H9 (cell line): Measurements from ENCODE around the gene PHTF1. TPM values are rescaled to one million over a fixed set of nuclear protein-coding genes. Genes with fewer than 3 reads are reported as not detected.

Experiments
- DNase-seq: peaks from one replicate; pipeline ENCODE4 v3.0.0-alpha.2; 2017
- H2AFZ ChIP-seq: one replicate; pipeline ENCODE4 v1.6.1; 2013; ENCODE audit warnings: mild to moderate bottlenecking, low read length, control low read depth, moderate library complexity
- H2AK5ac ChIP-seq: 2 replicates; pipeline ENCODE4 v1.6.1; 2013; ENCODE audit warnings: low read length, control low read depth, mixed read lengths; ENCODE audit not compliant: insufficient read length
- H2BK120ac ChIP-seq: one replicate; pipeline ENCODE4 v1.6.1; 2013; ENCODE audit warnings: low read depth, mild to moderate bottlenecking, low read length, control low read depth, inconsistent platforms; ENCODE audit not compliant: poor library complexity, severe bottlenecking
- H2BK12ac ChIP-seq: 2 replicates; pipeline ENCODE4 v1.6.1; 2013; ENCODE audit warnings: low read length, control low read depth, mixed read lengths, low read depth; ENCODE audit not compliant: insufficient read length
- H2BK15ac ChIP-seq: 2 replicates; pipeline ENCODE4 v1.6.1; 2013; ENCODE audit warnings: low read depth, low read length, control low read depth
- H2BK20ac ChIP-seq: one replicate; pipeline ENCODE4 v1.6.1; 2013; ENCODE audit warnings: low read depth, mild to moderate bottlenecking, low read length, control low read depth, inconsistent platforms; ENCODE audit not compliant: poor library complexity, severe bottlenecking
- H2BK5ac ChIP-seq: 2 replicates; pipeline ENCODE4 v1.6.1; 2013; ENCODE audit warnings: low read length, control low read depth, mixed read lengths; ENCODE audit not compliant: insufficient read length
- H3K14ac ChIP-seq: 2 replicates; pipeline ENCODE4 v1.6.1; 2013; ENCODE audit warnings: low read length, control low read depth; ENCODE audit not compliant: insufficient read depth
- H3K18ac ChIP-seq: 2 replicates; pipeline ENCODE4 v1.6.1; 2013; ENCODE audit warnings: low read depth, mild to moderate bottlenecking, mixed read lengths, low read length, control low read depth; ENCODE audit not compliant: insufficient read length
- H3K23ac ChIP-seq: 2 replicates; pipeline ENCODE4 v1.6.1; 2013; ENCODE audit warnings: low read length, control low read depth, mixed read lengths, low read depth; ENCODE audit not compliant: insufficient read length
- H3K23me2 ChIP-seq: 2 replicates; pipeline ENCODE4 v1.6.1; 2013; ENCODE audit warnings: low read depth, mild to moderate bottlenecking, mixed read lengths, low read length, control low read depth; ENCODE audit not compliant: insufficient read length, poor library complexity, severe bottlenecking
- H3K27ac ChIP-seq: 2 replicates; pipeline ENCODE4 v1.5.1; 2013; ENCODE audit warnings: low read length, control low read depth, mixed read lengths, low read depth; ENCODE audit not compliant: insufficient read length
- H3K27me3 ChIP-seq: 2 replicates; pipeline ENCODE4 v1.6.1; 2013; ENCODE audit warnings: low read length, control low read depth, inconsistent platforms; ENCODE audit not compliant: insufficient read depth
- H3K4ac ChIP-seq: 2 replicates; pipeline ENCODE4 v1.6.1; 2013; ENCODE audit warnings: low read depth, mild to moderate bottlenecking, control low read depth, inconsistent platforms, low read length, moderate library complexity
- H3K4me1 ChIP-seq: 2 replicates; pipeline ENCODE4 v1.6.1; 2013; ENCODE audit warnings: low read length, control low read depth, inconsistent platforms; ENCODE audit not compliant: insufficient read depth
- H3K4me2 ChIP-seq: 2 replicates; pipeline ENCODE4 v1.6.1; 2013; ENCODE audit warnings: low read length, control low read depth, mixed read lengths; ENCODE audit not compliant: insufficient read length, insufficient read depth
- H3K56ac ChIP-seq: 2 replicates; pipeline ENCODE4 v1.6.1; 2013; ENCODE audit warnings: low read depth, mild to moderate bottlenecking, mixed read lengths, low read length, control low read depth; ENCODE audit not compliant: insufficient read length
- H3K79me1 ChIP-seq: 2 replicates; pipeline ENCODE4 v1.6.1; 2013; ENCODE audit warnings: low read depth, mild to moderate bottlenecking, moderate library complexity, low read length, control low read depth, inconsistent platforms; ENCODE audit not compliant: insufficient read depth, poor library complexity, severe bottlenecking
- H3K79me2 ChIP-seq: 2 replicates; pipeline ENCODE4 v1.6.1; 2013; ENCODE audit warnings: low read length, control low read depth, inconsistent platforms; ENCODE audit not compliant: insufficient read depth
- H3K9ac ChIP-seq: 2 replicates; pipeline ENCODE4 v1.6.1; 2013; ENCODE audit warnings: low read length, control low read depth, mixed read lengths; ENCODE audit not compliant: insufficient read length; ENCODE audit errors: extremely low read depth
- H3K9me3 ChIP-seq: one replicate; pipeline ENCODE4 v1.6.1; 2013; ENCODE audit warnings: low read depth, low read length, inconsistent platforms; ENCODE audit not compliant: control insufficient read depth
- H3T11ph ChIP-seq: one replicate; pipeline ENCODE4 v1.6.1; 2013; ENCODE audit warnings: mild to moderate bottlenecking, low read length, control low read depth, inconsistent platforms
- H4K20me1 ChIP-seq: one replicate; pipeline ENCODE4 v1.6.1; 2013; ENCODE audit not compliant: control insufficient read depth, insufficient read length, insufficient read depth
- H4K5ac ChIP-seq: 2 replicates; pipeline ENCODE4 v1.6.1; 2013; ENCODE audit warnings: low read depth, mild to moderate bottlenecking, mixed read lengths, low read length, control low read depth; ENCODE audit not compliant: insufficient read length
- H4K8ac ChIP-seq: replicated peaks from 2 replicates; pipeline ENCODE4 v1.6.1; 2013; ENCODE audit warnings: low read length, control low read depth, mixed read lengths, low read depth; ENCODE audit not compliant: insufficient read length
- H4K91ac ChIP-seq: 2 replicates; pipeline ENCODE4 v1.6.1; 2013; ENCODE audit warnings: low read depth, mild to moderate bottlenecking, moderate library complexity, mixed read lengths, low read length, control low read depth; ENCODE audit not compliant: insufficient read length
- H3K27ac Mint-ChIP-seq, 3 experiments: 2 replicates in 2 of 3; 3 replicates in 1 of 3; pipeline ENCODE4 v1.8.0; 2020 to 2021; ENCODE audit warnings: mixed read lengths in 3 of 3, mild to moderate bottlenecking in 1 of 3, moderate library complexity in 1 of 3
- H3K27me3 Mint-ChIP-seq: 2 replicates; pipeline ENCODE4 v1.8.0; 2021; ENCODE audit warnings: low read depth, mild to moderate bottlenecking, moderate library complexity, mixed read lengths
- H3K36me3 Mint-ChIP-seq, 3 experiments: 2 replicates in 2 of 3; 3 replicates in 1 of 3; pipeline ENCODE4 v1.8.0; 2020 to 2021; ENCODE audit warnings: low read depth in 3 of 3, mixed read lengths in 3 of 3; ENCODE audit not compliant: insufficient read depth in 1 of 3
- H3K4me1 Mint-ChIP-seq, 2 experiments: 2 replicates each; pipeline ENCODE4 v1.8.0; 2020; ENCODE audit warnings: mixed read lengths in 2 of 2
- H3K4me3 Mint-ChIP-seq, 2 experiments: 2 replicates in 1 of 2; 3 replicates in 1 of 2; pipeline ENCODE4 v1.8.0; 2020 to 2021; ENCODE audit warnings: mild to moderate bottlenecking in 2 of 2, mixed read lengths in 2 of 2, moderate library complexity in 1 of 2
- H3K9me3 Mint-ChIP-seq, 2 experiments: 2 replicates in 1 of 2; 3 replicates in 1 of 2; pipeline ENCODE4 v1.8.0; 2020; ENCODE audit warnings: mild to moderate bottlenecking in 2 of 2, mixed read lengths in 2 of 2, moderate library complexity in 1 of 2
- CTCF ChIP-seq: fragments of 200-600 bp; sonication (generic); conservative IDR thresholded peaks from 3 replicates; pipeline ENCODE4 v1.8.0; 2021; ENCODE audit warnings: antibody characterized with exemption, mild to moderate bottlenecking
- WGBS: extraction: QIAGEN DNeasy Blood & Tissue Kit; methylation state at CpG from one replicate; pipeline ENCODE4 v1.1.7; 2013; ENCODE audit warnings: missing lambda C conversion rate, low lambda C conversion rate, mixed read lengths; ENCODE audit not compliant: insufficient read length; ENCODE audit errors: extremely low coverage; 5-methylcytosine and 5-hydroxymethylcytosine counted together
- total RNA-seq: library from RNA; stranded (reverse); gene quantifications from 2 replicates; pipeline ENCODE4 v1.2.1, GENCODE V29; 2021

The PHTF1 gene
- total RNA-seq, 1 experiment from 2014 or later, result 28.4 TPM

- WGBS, result no CpG with 5 or more reads among the region's 4 CpGs
- Histone ChIP-seq H3K9ac (no peak overlapping the region), H2BK120ac (no peak overlapping the region), H3K79me1 (no peaks in the 10 kb centered on the region), H3K9me3 (no peaks in the 10 kb centered on the region), H3T11ph (no peak overlapping the region), H3K56ac (no peak overlapping the region), H3K4ac (no peak overlapping the region), H3K23me2 (no peaks in the 10 kb centered on the region), H2BK20ac (no peak overlapping the region), H2AFZ (no peak overlapping the region), H3K27ac (no peak overlapping the region), H3K4me2 (no peak overlapping the region), H3K4me1 (no peaks in the 10 kb centered on the region), H2BK5ac (no peak overlapping the region), H3K14ac (no peak overlapping the region), H2BK12ac (no peak overlapping the region), H2AK5ac (no peak overlapping the region), H3K27me3 (no peaks in the 10 kb centered on the region), H4K91ac (no peak overlapping the region), H4K20me1 (no peaks in the 10 kb centered on the region), H4K8ac (no peak overlapping the region), H4K5ac (no peak overlapping the region), H3K79me2 (no peaks in the 10 kb centered on the region), H2BK15ac (no peak overlapping the region), H3K18ac (no peak overlapping the region), H3K23ac (no peak overlapping the region)
- Mint-ChIP-seq H3K27me3 (no peaks in the 10 kb centered on the region), H3K4me3 (no peak overlapping the region), H3K36me3 (peaks cover 53 to 69% (median 63%) of the 10 kb centered on the region in 3 experiments), H3K9me3 (peaks cover 18 to 19% of the 10 kb centered on the region in 2 experiments), H3K4me1 (no peaks in the 10 kb centered on the region), H3K27ac (no peak overlapping the region; a peak in 1 of 7 replicates)
- TF ChIP-seq CTCF, result no peak
- no peak for DNase-seq
Measured at GRCh38 chr1:113692824-113693431, 66.4 kb downstream of the PHTF1 start.
